Measurements from ENCODE around the gene SASH1.
"Not testable (repeated sequence)": the region's sequence is repeated elsewhere in the genome, so short reads cannot be mapped to it uniquely, and the experiment has no call there.

The SASH1 gene

GRCh38 chr6:148345578-148345977 is 2.9 kb downstream of the SASH1 start:
- Mint-ChIP-seq H3K27me3 (peaks cover 74% of the 10 kb centered on the region), H3K4me1 (peaks cover 8% of the 10 kb centered on the region), H3K4me3 (no peak overlapping the region), H3K9me3 (no peaks in the 10 kb centered on the region), H3K27ac (no peak overlapping the region), H3K36me3 (no peaks in the 10 kb centered on the region)
- ATAC-seq = no peak

- no peak for ATAC-seq
- peaks cover 8% of the 10 kb centered on the region for H3K4me1 Mint-ChIP-seq
- H3K4me3 Mint-ChIP-seq = no peak overlapping the region
- H3K27me3 Mint-ChIP-seq = peaks cover 70% of the 10 kb centered on the region
- H3K36me3 Mint-ChIP-seq = no peaks in the 10 kb centered on the region
- H3K27ac Mint-ChIP-seq = no peak overlapping the region
- H3K9me3 Mint-ChIP-seq = no peaks in the 10 kb centered on the region
Observed at GRCh38 chr6:148346681-148347440, 4.2 kb downstream of the SASH1 start.

GRCh38 chr6:148347441-148348054 is 4.9 kb downstream of the SASH1 start:
- Mint-ChIP-seq H3K27me3 (peaks cover 63% of the 10 kb centered on the region), H3K9me3 (no peaks in the 10 kb centered on the region), H3K27ac (no peak overlapping the region), H3K4me3 (no peak overlapping the region), H3K4me1 (peaks cover under 1% of the 10 kb centered on the region), H3K36me3 (no peaks in the 10 kb centered on the region)
- ATAC-seq = no peak

- Mint-ChIP-seq H3K27me3 (peaks cover 58% of the 10 kb centered on the region), H3K4me3 (no peak overlapping the region), H3K4me1 (no peaks in the 10 kb centered on the region), H3K36me3 (no peaks in the 10 kb centered on the region), H3K27ac (no peak overlapping the region), H3K9me3 (no peaks in the 10 kb centered on the region)
- ATAC-seq = peak; percentile 42
Observed at GRCh38 chr6:148348335-148348734, 5.7 kb downstream of the SASH1 start.

GRCh38 chr6:148348778-148349177 is 6.1 kb downstream of the SASH1 start:
- Mint-ChIP-seq H3K27me3 (peaks cover 53% of the 10 kb centered on the region), H3K9me3 (no peaks in the 10 kb centered on the region), H3K4me3 (no peak overlapping the region), H3K36me3 (no peaks in the 10 kb centered on the region), H3K4me1 (no peaks in the 10 kb centered on the region), H3K27ac (no peak overlapping the region)
- ATAC-seq = peak; percentile 49

GRCh38 chr6:148349466-148349865 is 6.8 kb downstream of the SASH1 start:
- no peaks in the 10 kb centered on the region for H3K9me3 Mint-ChIP-seq
- H3K36me3 Mint-ChIP-seq = no peaks in the 10 kb centered on the region
- H3K4me1 Mint-ChIP-seq = no peaks in the 10 kb centered on the region
- H3K4me3 Mint-ChIP-seq = no peak overlapping the region
- H3K27me3 Mint-ChIP-seq = peaks cover 48% of the 10 kb centered on the region
- no peak overlapping the region for H3K27ac Mint-ChIP-seq
- ATAC-seq = no peak

GRCh38 chr6:148351309-148351708 is 8.7 kb downstream of the SASH1 start:
- Mint-ChIP-seq H3K4me1 (no peaks in the 10 kb centered on the region), H3K4me3 (no peak overlapping the region), H3K27ac (no peak overlapping the region), H3K27me3 (peaks cover 40% of the 10 kb centered on the region), H3K9me3 (no peaks in the 10 kb centered on the region), H3K36me3 (no peaks in the 10 kb centered on the region)
- ATAC-seq = no peak

GRCh38 chr6:148352421-148352820 is 9.8 kb downstream of the SASH1 start:
- H3K4me3 Mint-ChIP-seq, H3K36me3 Mint-ChIP-seq, H3K9me3 Mint-ChIP-seq, ATAC-seq, H3K4me1 Mint-ChIP-seq, H3K27ac Mint-ChIP-seq: not testable (repeated sequence)
- peaks cover 40% of the 10 kb centered on the region for H3K27me3 Mint-ChIP-seq

- Mint-ChIP-seq H3K9me3 (no peaks in the 10 kb centered on the region), H3K4me1 (no peaks in the 10 kb centered on the region), H3K36me3 (no peaks in the 10 kb centered on the region), H3K27me3 (peaks cover 56% of the 10 kb centered on the region), H3K4me3 (no peak overlapping the region), H3K27ac (no peak overlapping the region)
- ATAC-seq = no peak
Observed at GRCh38 chr6:148358196-148358785, 15.7 kb downstream of the SASH1 start.

- no peak overlapping the region for H3K27ac Mint-ChIP-seq
- ATAC-seq = no peak
- peaks cover 66% of the 10 kb centered on the region for H3K27me3 Mint-ChIP-seq
- H3K9me3 Mint-ChIP-seq = no peaks in the 10 kb centered on the region
- no peak overlapping the region for H3K4me3 Mint-ChIP-seq
- H3K36me3 Mint-ChIP-seq = no peaks in the 10 kb centered on the region
- H3K4me1 Mint-ChIP-seq = peaks cover 5% of the 10 kb centered on the region
Observed at GRCh38 chr6:148359228-148359627, 16.6 kb downstream of the SASH1 start.

GRCh38 chr6:148364056-148364824 is 21.6 kb downstream of the SASH1 start:
- no peak for ATAC-seq
- Mint-ChIP-seq H3K9me3 (no peaks in the 10 kb centered on the region), H3K4me3 (no peak overlapping the region), H3K36me3 (no peaks in the 10 kb centered on the region), H3K4me1 (peaks cover 16% of the 10 kb centered on the region), H3K27me3 (peaks cover 80% of the 10 kb centered on the region), H3K27ac (no peak overlapping the region)

- peaks cover 16% of the 10 kb centered on the region for H3K4me1 Mint-ChIP-seq
- no peak overlapping the region for H3K27ac Mint-ChIP-seq
- no peak for ATAC-seq
- H3K9me3 Mint-ChIP-seq = no peaks in the 10 kb centered on the region
- H3K27me3 Mint-ChIP-seq = peaks cover 88% of the 10 kb centered on the region
- H3K4me3 Mint-ChIP-seq = no peak overlapping the region
- H3K36me3 Mint-ChIP-seq = no peaks in the 10 kb centered on the region
Observed at GRCh38 chr6:148365041-148365440, 22.4 kb downstream of the SASH1 start.

GRCh38 chr6:148367411-148368024 is 24.9 kb downstream of the SASH1 start:
- Mint-ChIP-seq H3K27me3 (peaks cover 76% of the 10 kb centered on the region), H3K4me3 (no peak overlapping the region), H3K36me3 (no peaks in the 10 kb centered on the region), H3K27ac (no peak overlapping the region), H3K9me3 (no peaks in the 10 kb centered on the region), H3K4me1 (peaks cover 16% of the 10 kb centered on the region)
- peak; percentile 54 for ATAC-seq

GRCh38 chr6:148370176-148370575 is 27.5 kb downstream of the SASH1 start:
- H3K4me3 Mint-ChIP-seq = no peak overlapping the region
- ATAC-seq = no peak
- peaks cover 9% of the 10 kb centered on the region for H3K4me1 Mint-ChIP-seq
- H3K9me3 Mint-ChIP-seq = no peaks in the 10 kb centered on the region
- H3K27ac Mint-ChIP-seq = no peak overlapping the region
- no peaks in the 10 kb centered on the region for H3K36me3 Mint-ChIP-seq
- H3K27me3 Mint-ChIP-seq = peaks cover 56% of the 10 kb centered on the region

Measured in stimulated activated memory B cell treated with anti-CD40 and anti-IgM and Interleukin-4, amounts not matched to agents 10 μg/mL and 1 μg/mL and 100 μg/mL, for 72 hours (primary cell).